H9 (cell line): ENCODE results near the gene ASTN1. TPM values are rescaled to one million over a fixed set of nuclear protein-coding genes. Genes with fewer than 3 reads are reported as not detected.

ENCODE experiments used
- DNase-seq: peaks from one replicate; pipeline ENCODE4 v3.0.0-alpha.2; 2017
- H2AFZ ChIP-seq: one replicate; pipeline ENCODE4 v1.6.1; 2013; ENCODE audit warnings: mild to moderate bottlenecking, low read length, control low read depth, moderate library complexity
- H2AK5ac ChIP-seq: 2 replicates; pipeline ENCODE4 v1.6.1; 2013; ENCODE audit warnings: low read length, control low read depth, mixed read lengths; ENCODE audit not compliant: insufficient read length
- H2BK120ac ChIP-seq: one replicate; pipeline ENCODE4 v1.6.1; 2013; ENCODE audit warnings: low read depth, mild to moderate bottlenecking, low read length, control low read depth, inconsistent platforms; ENCODE audit not compliant: poor library complexity, severe bottlenecking
- H2BK12ac ChIP-seq: 2 replicates; pipeline ENCODE4 v1.6.1; 2013; ENCODE audit warnings: low read length, control low read depth, mixed read lengths, low read depth; ENCODE audit not compliant: insufficient read length
- H2BK15ac ChIP-seq: 2 replicates; pipeline ENCODE4 v1.6.1; 2013; ENCODE audit warnings: low read depth, low read length, control low read depth
- H2BK20ac ChIP-seq: one replicate; pipeline ENCODE4 v1.6.1; 2013; ENCODE audit warnings: low read depth, mild to moderate bottlenecking, low read length, control low read depth, inconsistent platforms; ENCODE audit not compliant: poor library complexity, severe bottlenecking
- H2BK5ac ChIP-seq: 2 replicates; pipeline ENCODE4 v1.6.1; 2013; ENCODE audit warnings: low read length, control low read depth, mixed read lengths; ENCODE audit not compliant: insufficient read length
- H3K14ac ChIP-seq: 2 replicates; pipeline ENCODE4 v1.6.1; 2013; ENCODE audit warnings: low read length, control low read depth; ENCODE audit not compliant: insufficient read depth
- H3K18ac ChIP-seq: 2 replicates; pipeline ENCODE4 v1.6.1; 2013; ENCODE audit warnings: low read depth, mild to moderate bottlenecking, mixed read lengths, low read length, control low read depth; ENCODE audit not compliant: insufficient read length
- H3K23ac ChIP-seq: 2 replicates; pipeline ENCODE4 v1.6.1; 2013; ENCODE audit warnings: low read length, control low read depth, mixed read lengths, low read depth; ENCODE audit not compliant: insufficient read length
- H3K23me2 ChIP-seq: 2 replicates; pipeline ENCODE4 v1.6.1; 2013; ENCODE audit warnings: low read depth, mild to moderate bottlenecking, mixed read lengths, low read length, control low read depth; ENCODE audit not compliant: insufficient read length, poor library complexity, severe bottlenecking
- H3K27ac ChIP-seq: 2 replicates; pipeline ENCODE4 v1.5.1; 2013; ENCODE audit warnings: low read length, control low read depth, mixed read lengths, low read depth; ENCODE audit not compliant: insufficient read length
- H3K27me3 ChIP-seq: 2 replicates; pipeline ENCODE4 v1.6.1; 2013; ENCODE audit warnings: low read length, control low read depth, inconsistent platforms; ENCODE audit not compliant: insufficient read depth
- H3K4ac ChIP-seq: 2 replicates; pipeline ENCODE4 v1.6.1; 2013; ENCODE audit warnings: low read depth, mild to moderate bottlenecking, control low read depth, inconsistent platforms, low read length, moderate library complexity
- H3K4me1 ChIP-seq: 2 replicates; pipeline ENCODE4 v1.6.1; 2013; ENCODE audit warnings: low read length, control low read depth, inconsistent platforms; ENCODE audit not compliant: insufficient read depth
- H3K4me2 ChIP-seq: 2 replicates; pipeline ENCODE4 v1.6.1; 2013; ENCODE audit warnings: low read length, control low read depth, mixed read lengths; ENCODE audit not compliant: insufficient read length, insufficient read depth
- H3K56ac ChIP-seq: 2 replicates; pipeline ENCODE4 v1.6.1; 2013; ENCODE audit warnings: low read depth, mild to moderate bottlenecking, mixed read lengths, low read length, control low read depth; ENCODE audit not compliant: insufficient read length
- H3K79me1 ChIP-seq: 2 replicates; pipeline ENCODE4 v1.6.1; 2013; ENCODE audit warnings: low read depth, mild to moderate bottlenecking, moderate library complexity, low read length, control low read depth, inconsistent platforms; ENCODE audit not compliant: insufficient read depth, poor library complexity, severe bottlenecking
- H3K79me2 ChIP-seq: 2 replicates; pipeline ENCODE4 v1.6.1; 2013; ENCODE audit warnings: low read length, control low read depth, inconsistent platforms; ENCODE audit not compliant: insufficient read depth
- H3K9ac ChIP-seq: 2 replicates; pipeline ENCODE4 v1.6.1; 2013; ENCODE audit warnings: low read length, control low read depth, mixed read lengths; ENCODE audit not compliant: insufficient read length; ENCODE audit errors: extremely low read depth
- H3K9me3 ChIP-seq: one replicate; pipeline ENCODE4 v1.6.1; 2013; ENCODE audit warnings: low read depth, low read length, inconsistent platforms; ENCODE audit not compliant: control insufficient read depth
- H3T11ph ChIP-seq: one replicate; pipeline ENCODE4 v1.6.1; 2013; ENCODE audit warnings: mild to moderate bottlenecking, low read length, control low read depth, inconsistent platforms
- H4K20me1 ChIP-seq: one replicate; pipeline ENCODE4 v1.6.1; 2013; ENCODE audit not compliant: control insufficient read depth, insufficient read length, insufficient read depth
- H4K5ac ChIP-seq: 2 replicates; pipeline ENCODE4 v1.6.1; 2013; ENCODE audit warnings: low read depth, mild to moderate bottlenecking, mixed read lengths, low read length, control low read depth; ENCODE audit not compliant: insufficient read length
- H4K8ac ChIP-seq: replicated peaks from 2 replicates; pipeline ENCODE4 v1.6.1; 2013; ENCODE audit warnings: low read length, control low read depth, mixed read lengths, low read depth; ENCODE audit not compliant: insufficient read length
- H4K91ac ChIP-seq: 2 replicates; pipeline ENCODE4 v1.6.1; 2013; ENCODE audit warnings: low read depth, mild to moderate bottlenecking, moderate library complexity, mixed read lengths, low read length, control low read depth; ENCODE audit not compliant: insufficient read length
- H3K27ac Mint-ChIP-seq, 3 experiments: 2 replicates in 2 of 3; 3 replicates in 1 of 3; pipeline ENCODE4 v1.8.0; 2020 to 2021; ENCODE audit warnings: mixed read lengths in 3 of 3, mild to moderate bottlenecking in 1 of 3, moderate library complexity in 1 of 3
- H3K27me3 Mint-ChIP-seq: 2 replicates; pipeline ENCODE4 v1.8.0; 2021; ENCODE audit warnings: low read depth, mild to moderate bottlenecking, moderate library complexity, mixed read lengths
- H3K36me3 Mint-ChIP-seq, 3 experiments: 2 replicates in 2 of 3; 3 replicates in 1 of 3; pipeline ENCODE4 v1.8.0; 2020 to 2021; ENCODE audit warnings: low read depth in 3 of 3, mixed read lengths in 3 of 3; ENCODE audit not compliant: insufficient read depth in 1 of 3
- H3K4me1 Mint-ChIP-seq, 2 experiments: 2 replicates each; pipeline ENCODE4 v1.8.0; 2020; ENCODE audit warnings: mixed read lengths in 2 of 2
- H3K4me3 Mint-ChIP-seq, 2 experiments: 2 replicates in 1 of 2; 3 replicates in 1 of 2; pipeline ENCODE4 v1.8.0; 2020 to 2021; ENCODE audit warnings: mild to moderate bottlenecking in 2 of 2, mixed read lengths in 2 of 2, moderate library complexity in 1 of 2
- H3K9me3 Mint-ChIP-seq, 2 experiments: 2 replicates in 1 of 2; 3 replicates in 1 of 2; pipeline ENCODE4 v1.8.0; 2020; ENCODE audit warnings: mild to moderate bottlenecking in 2 of 2, mixed read lengths in 2 of 2, moderate library complexity in 1 of 2
- WGBS: extraction: QIAGEN DNeasy Blood & Tissue Kit; methylation state at CpG from one replicate; pipeline ENCODE4 v1.1.7; 2013; ENCODE audit warnings: missing lambda C conversion rate, low lambda C conversion rate, mixed read lengths; ENCODE audit not compliant: insufficient read length; ENCODE audit errors: extremely low coverage; 5-methylcytosine and 5-hydroxymethylcytosine counted together
- total RNA-seq: library from RNA; stranded (reverse); gene quantifications from 2 replicates; pipeline ENCODE4 v1.2.1, GENCODE V29; 2021
- TF ChIP-seq, protein P1 (sequence below): fragments of 200-600 bp; sonication (generic); conservative IDR thresholded peaks from 3 replicates; pipeline ENCODE4 v1.8.0; 2021; ENCODE audit warnings: antibody characterized with exemption, mild to moderate bottlenecking

Gene ASTN1
- total RNA-seq, 1 experiment from 2014 or later: 0.98 TPM

DNA sequence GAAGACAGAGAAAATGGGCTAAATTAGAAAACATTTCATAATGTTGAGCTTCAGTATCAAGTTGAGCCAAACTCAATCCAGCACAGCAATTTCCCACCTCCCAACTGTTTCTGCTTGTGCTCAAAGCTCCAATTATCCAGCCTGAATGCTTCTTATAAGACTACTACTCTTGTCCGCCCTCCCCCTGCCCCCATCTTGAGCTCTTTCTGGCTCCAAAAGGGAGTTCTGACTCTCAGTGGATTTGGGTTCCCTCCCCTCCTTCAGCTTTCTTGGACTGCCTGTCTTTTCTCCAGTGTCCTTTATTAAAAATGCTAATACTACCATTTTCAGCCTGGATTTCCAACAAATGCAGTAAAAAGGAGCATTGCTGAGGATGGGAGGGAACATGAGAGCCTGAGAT is 174.8 kb downstream of the ASTN1 start:
- H4K20me1 ChIP-seq: no peaks in the 10 kb centered on the region
- H3K4me3 Mint-ChIP-seq: no peak overlapping the region
- no peak overlapping the region for H3K27ac ChIP-seq
- TF ChIP-seq, protein P1, sequence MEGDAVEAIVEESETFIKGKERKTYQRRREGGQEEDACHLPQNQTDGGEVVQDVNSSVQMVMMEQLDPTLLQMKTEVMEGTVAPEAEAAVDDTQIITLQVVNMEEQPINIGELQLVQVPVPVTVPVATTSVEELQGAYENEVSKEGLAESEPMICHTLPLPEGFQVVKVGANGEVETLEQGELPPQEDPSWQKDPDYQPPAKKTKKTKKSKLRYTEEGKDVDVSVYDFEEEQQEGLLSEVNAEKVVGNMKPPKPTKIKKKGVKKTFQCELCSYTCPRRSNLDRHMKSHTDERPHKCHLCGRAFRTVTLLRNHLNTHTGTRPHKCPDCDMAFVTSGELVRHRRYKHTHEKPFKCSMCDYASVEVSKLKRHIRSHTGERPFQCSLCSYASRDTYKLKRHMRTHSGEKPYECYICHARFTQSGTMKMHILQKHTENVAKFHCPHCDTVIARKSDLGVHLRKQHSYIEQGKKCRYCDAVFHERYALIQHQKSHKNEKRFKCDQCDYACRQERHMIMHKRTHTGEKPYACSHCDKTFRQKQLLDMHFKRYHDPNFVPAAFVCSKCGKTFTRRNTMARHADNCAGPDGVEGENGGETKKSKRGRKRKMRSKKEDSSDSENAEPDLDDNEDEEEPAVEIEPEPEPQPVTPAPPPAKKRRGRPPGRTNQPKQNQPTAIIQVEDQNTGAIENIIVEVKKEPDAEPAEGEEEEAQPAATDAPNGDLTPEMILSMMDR: no peak
- peaks cover 12% of the 10 kb centered on the region for H3K27me3 Mint-ChIP-seq
- no peak overlapping the region for H3K14ac ChIP-seq
- no peak overlapping the region for H2BK20ac ChIP-seq
- H3K9ac ChIP-seq: no peak overlapping the region
- H3K27ac Mint-ChIP-seq: no peak overlapping the region
- no peak overlapping the region for H4K8ac ChIP-seq
- no peak overlapping the region for H2BK120ac ChIP-seq
- no peak overlapping the region for H2BK15ac ChIP-seq
- H3K9me3 Mint-ChIP-seq: no peaks in the 10 kb centered on the region
- no peaks in the 10 kb centered on the region for H3K4me1 ChIP-seq
- H3K9me3 ChIP-seq: no peaks in the 10 kb centered on the region
- H2AFZ ChIP-seq: no peak overlapping the region
- H3T11ph ChIP-seq: no peak overlapping the region
- no peak overlapping the region for H3K18ac ChIP-seq
- no peaks in the 10 kb centered on the region for H3K79me1 ChIP-seq
- H3K4me2 ChIP-seq: no peak overlapping the region
- no peaks in the 10 kb centered on the region for H3K23me2 ChIP-seq
- no peak for DNase-seq
- no peak overlapping the region for H4K5ac ChIP-seq
- no peak overlapping the region for H2BK5ac ChIP-seq
- H3K79me2 ChIP-seq: no peaks in the 10 kb centered on the region
- no peak overlapping the region for H3K23ac ChIP-seq
- WGBS: no CpG with 5 or more reads among the region's 1 CpG
- H3K27me3 ChIP-seq: no peaks in the 10 kb centered on the region
- H2AK5ac ChIP-seq: no peak overlapping the region
- no peak overlapping the region for H3K56ac ChIP-seq
- H3K36me3 Mint-ChIP-seq: no peaks in the 10 kb centered on the region
- peaks cover 0 to 6% of the 10 kb centered on the region in 2 experiments; a peak in 2 of 4 replicates for H3K4me1 Mint-ChIP-seq
- H2BK12ac ChIP-seq: no peak overlapping the region
- no peak overlapping the region for H3K4ac ChIP-seq
- H4K91ac ChIP-seq: no peak overlapping the region
